HepG2 (cell line): Measurements from ENCODE around the gene NABP2. TPM values are rescaled to one million over a fixed set of nuclear protein-coding genes. Genes with fewer than 3 reads are reported as not detected.

Source experiments
- MIER3 ChIP-seq: IDR thresholded peaks from 2 replicates; pipeline ENCODE4 v1.6.1; 2016; ENCODE audit warnings: missing compliant biosample characterization, borderline replicate concordance
- NFATC3 ChIP-seq: sonication (generic); formaldehyde crosslinking; IDR thresholded peaks from 2 replicates; pipeline ENCODE4 v1.5.1; 2020; ENCODE audit warnings: mild to moderate bottlenecking, missing genetic modification reagents
- NFYC ChIP-seq: IDR thresholded peaks from 2 replicates; pipeline ENCODE4 v1.6.1; 2016; ENCODE audit warnings: missing genetic modification reagents, missing compliant biosample characterization
- PHF5A ChIP-seq: IDR thresholded peaks from one replicate; pipeline ENCODE4 v1.6.1; 2018; ENCODE audit warnings: low read depth, missing genetic modification reagents; ENCODE audit not compliant: unreplicated experiment
- PRMT3 ChIP-seq: sonication (generic); formaldehyde crosslinking; IDR thresholded peaks from 2 replicates; pipeline ENCODE4 v1.8.1; 2022; ENCODE audit warnings: low read depth, mild to moderate bottlenecking, moderate library complexity, missing genetic modification reagents, borderline replicate concordance
- SIN3B ChIP-seq: fragments of 150-350 bp; IDR thresholded peaks from 2 replicates; pipeline ENCODE4 v1.6.1; 2014; ENCODE audit warnings: low read length
- SNRNP70 ChIP-seq: fragments of 200-400 bp; formaldehyde crosslinking; IDR thresholded peaks from 2 replicates; pipeline ENCODE4 v1.6.1; 2017; ENCODE audit warnings: mild to moderate bottlenecking, low read depth, low read length, moderate library complexity
- ZBTB20 ChIP-seq: sonication (generic); formaldehyde crosslinking; IDR thresholded peaks from 2 replicates; pipeline ENCODE4 v1.8.1; 2023; ENCODE audit warnings: missing genetic modification reagents, low read depth, mild to moderate bottlenecking, borderline replicate concordance
- ZKSCAN5 ChIP-seq: sonication (generic); formaldehyde crosslinking; IDR thresholded peaks from 2 replicates; pipeline ENCODE4 v1.5.1; 2020; ENCODE audit warnings: mild to moderate bottlenecking, missing genetic modification reagents
- ZNF143 ChIP-seq: sonication (generic); formaldehyde crosslinking; IDR thresholded peaks from 2 replicates; pipeline ENCODE4 v1.4.0; 2020; ENCODE audit warnings: missing genetic modification reagents
- ZNF281 ChIP-seq: sonication (generic); formaldehyde crosslinking; IDR thresholded peaks from 2 replicates; pipeline ENCODE4 v1.4.0; 2020; ENCODE audit warnings: missing genetic modification reagents, borderline replicate concordance
- ZNF512 ChIP-seq: sonication (generic); formaldehyde crosslinking; IDR thresholded peaks from 2 replicates; pipeline ENCODE4 v1.4.0; 2020; ENCODE audit warnings: mild to moderate bottlenecking, missing genetic modification reagents
- ZNF567 ChIP-seq: sonication (generic); formaldehyde crosslinking; IDR thresholded peaks from 2 replicates; pipeline ENCODE4 v1.8.1; 2023; ENCODE audit warnings: mild to moderate bottlenecking, missing genetic modification reagents, borderline replicate concordance
- polyA plus RNA-seq, 8 experiments: library from polyadenylated mRNA; depleted of rRNA in 3 of 8; stranded (reverse) in 7 of 8; unstranded in 1 of 8; fragments of >200 nt; fragmentation: Illumina TruSeq in 4 of 8; extraction: Trizol in 4 of 8; gene quantifications; 2 replicates each; pipeline versions ENCODE4 v1.2.1 to v1.2.3, GENCODE V29; 2011 to 2016; ENCODE audit warnings: low read depth in 4 of 8, missing spikeins in 1 of 8, mixed read lengths in 1 of 8; ENCODE audit not compliant: insufficient read depth in 1 of 8
- total RNA-seq, 5 experiments: library from RNA; depleted of rRNA; stranded (reverse); fragments of >200 nt; fragmentation: Illumina TruSeq; extraction: Trizol; gene quantifications; 2 replicates each; pipeline ENCODE4 v1.2.3, GENCODE V29; 2016; ENCODE audit warnings: low read depth in 1 of 5
- TF ChIP-seq, protein P1 (sequence below): sonication (generic); formaldehyde crosslinking; IDR thresholded peaks from 2 replicates; pipeline ENCODE4 v1.8.0; 2022; ENCODE audit warnings: mild to moderate bottlenecking, missing genetic modification reagents, moderate library complexity
- TF ChIP-seq, protein P2 (sequence below): fragments of 450-650 bp; IDR thresholded peaks from 2 replicates; pipeline ENCODE4 v1.6.1; 2016
- TF ChIP-seq, protein P3 (sequence below): sonication (generic); formaldehyde crosslinking; IDR thresholded peaks from 2 replicates; pipeline ENCODE4 v1.5.0; 2020; ENCODE audit warnings: missing genetic modification reagents
- TF ChIP-seq, protein P4 (sequence below): sonication (generic); formaldehyde crosslinking; IDR thresholded peaks from 2 replicates; pipeline ENCODE4 v1.9.0; 2022; ENCODE audit warnings: missing genetic modification reagents, mild to moderate bottlenecking, borderline replicate concordance

Gene NABP2
- total and polyA plus RNA-seq, 2 of the 13 experiments (the other 11 are each of a cell fraction or from before 2014, with no cell fraction given) = 33.2 to 35.5 TPM

DNA sequence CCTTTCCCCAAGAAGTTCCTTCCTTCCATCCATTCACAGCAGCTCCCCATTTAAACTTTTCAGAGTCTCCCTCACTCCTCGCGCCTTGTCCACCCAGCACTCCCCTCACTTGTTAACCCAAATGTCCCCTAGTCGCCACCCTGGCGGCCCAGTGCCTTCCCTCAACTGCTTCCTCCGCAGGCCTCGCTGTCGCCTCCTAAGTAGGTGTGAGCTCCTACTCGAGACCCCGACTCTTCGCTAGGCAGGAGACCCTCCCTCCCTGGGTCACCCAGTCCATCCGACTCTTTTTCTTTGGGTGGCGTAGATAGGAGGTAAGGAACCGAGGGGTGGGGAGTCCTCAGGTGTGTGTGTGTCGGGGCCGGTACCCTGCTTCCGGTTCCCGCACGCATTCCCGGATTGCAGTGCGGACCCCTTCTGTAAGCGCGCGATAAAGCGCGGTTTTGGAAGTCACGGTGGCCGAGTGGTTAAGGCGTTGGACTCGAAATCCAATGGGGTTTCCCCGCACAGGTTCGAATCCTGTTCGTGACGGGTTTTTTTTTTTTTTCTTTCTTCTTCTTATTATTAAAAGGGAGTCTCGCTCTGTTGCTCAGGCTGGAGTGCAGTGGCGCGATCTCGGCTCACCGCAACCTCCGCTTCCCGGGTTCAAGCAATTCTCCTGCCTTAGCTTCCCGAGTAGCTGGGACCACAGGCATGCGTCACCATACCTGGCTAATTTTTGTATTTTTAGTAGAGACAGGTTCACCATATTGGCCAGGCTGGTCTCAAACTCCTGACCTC, 34.0 kb upstream of the NABP2 start (continued):
- TF ChIP-seq MIER3 (CRISPR knock-in tag) (peak; percentile 65; the same call in 1 of the 2 replicates), ZNF512 (CRISPR knock-in tag) (0 out of 2 replicates have a peak, but pooled peaks have one; percentile 24), SIN3B (no peak), ZKSCAN5 (CRISPR knock-in tag) (peak; percentile 50; the same call in 1 of the 2 replicates), ZNF143 (peak; percentile 30; the same call in 1 of the 2 replicates), NFYC (CRISPR knock-in tag) (peak; percentile 21; the same call in 1 of the 2 replicates), PRMT3 (CRISPR knock-in tag) (no peak), PHF5A (CRISPR knock-in tag) (no peak), SNRNP70 (no peak), NFATC3 (peak; percentile 48; the same call in 1 of the 2 replicates), ZBTB20 (CRISPR knock-in tag) (no peak; the same call in 1 of the 2 replicates), ZNF567 (CRISPR knock-in tag) (0 out of 2 replicates have a peak, but pooled peaks have one; percentile 74), ZNF281 (CRISPR knock-in tag) (no peak)
- TF ChIP-seq, protein P1, sequence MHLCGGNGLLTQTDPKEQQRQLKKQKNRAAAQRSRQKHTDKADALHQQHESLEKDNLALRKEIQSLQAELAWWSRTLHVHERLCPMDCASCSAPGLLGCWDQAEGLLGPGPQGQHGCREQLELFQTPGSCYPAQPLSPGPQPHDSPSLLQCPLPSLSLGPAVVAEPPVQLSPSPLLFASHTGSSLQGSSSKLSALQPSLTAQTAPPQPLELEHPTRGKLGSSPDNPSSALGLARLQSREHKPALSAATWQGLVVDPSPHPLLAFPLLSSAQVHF (CRISPR knock-in tag) = peak; percentile 21; the same call in 1 of the 2 replicates
- TF ChIP-seq, protein P2, sequence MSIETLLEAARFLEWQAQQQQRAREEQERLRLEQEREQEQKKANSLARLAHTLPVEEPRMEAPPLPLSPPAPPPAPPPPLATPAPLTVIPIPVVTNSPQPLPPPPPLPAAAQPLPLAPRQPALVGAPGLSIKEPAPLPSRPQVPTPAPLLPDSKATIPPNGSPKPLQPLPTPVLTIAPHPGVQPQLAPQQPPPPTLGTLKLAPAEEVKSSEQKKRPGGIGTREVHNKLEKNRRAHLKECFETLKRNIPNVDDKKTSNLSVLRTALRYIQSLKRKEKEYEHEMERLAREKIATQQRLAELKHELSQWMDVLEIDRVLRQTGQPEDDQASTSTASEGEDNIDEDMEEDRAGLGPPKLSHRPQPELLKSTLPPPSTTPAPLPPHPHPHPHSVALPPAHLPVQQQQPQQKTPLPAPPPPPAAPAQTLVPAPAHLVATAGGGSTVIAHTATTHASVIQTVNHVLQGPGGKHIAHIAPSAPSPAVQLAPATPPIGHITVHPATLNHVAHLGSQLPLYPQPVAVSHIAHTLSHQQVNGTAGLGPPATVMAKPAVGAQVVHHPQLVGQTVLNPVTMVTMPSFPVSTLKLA = no peak
- TF ChIP-seq, protein P3, sequence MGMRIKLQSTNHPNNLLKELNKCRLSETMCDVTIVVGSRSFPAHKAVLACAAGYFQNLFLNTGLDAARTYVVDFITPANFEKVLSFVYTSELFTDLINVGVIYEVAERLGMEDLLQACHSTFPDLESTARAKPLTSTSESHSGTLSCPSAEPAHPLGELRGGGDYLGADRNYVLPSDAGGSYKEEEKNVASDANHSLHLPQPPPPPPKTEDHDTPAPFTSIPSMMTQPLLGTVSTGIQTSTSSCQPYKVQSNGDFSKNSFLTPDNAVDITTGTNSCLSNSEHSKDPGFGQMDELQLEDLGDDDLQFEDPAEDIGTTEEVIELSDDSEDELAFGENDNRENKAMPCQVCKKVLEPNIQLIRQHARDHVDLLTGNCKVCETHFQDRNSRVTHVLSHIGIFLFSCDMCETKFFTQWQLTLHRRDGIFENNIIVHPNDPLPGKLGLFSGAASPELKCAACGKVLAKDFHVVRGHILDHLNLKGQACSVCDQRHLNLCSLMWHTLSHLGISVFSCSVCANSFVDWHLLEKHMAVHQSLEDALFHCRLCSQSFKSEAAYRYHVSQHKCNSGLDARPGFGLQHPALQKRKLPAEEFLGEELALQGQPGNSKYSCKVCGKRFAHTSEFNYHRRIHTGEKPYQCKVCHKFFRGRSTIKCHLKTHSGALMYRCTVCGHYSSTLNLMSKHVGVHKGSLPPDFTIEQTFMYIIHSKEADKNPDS (CRISPR knock-in tag) = no peak
- TF ChIP-seq, protein P4, sequence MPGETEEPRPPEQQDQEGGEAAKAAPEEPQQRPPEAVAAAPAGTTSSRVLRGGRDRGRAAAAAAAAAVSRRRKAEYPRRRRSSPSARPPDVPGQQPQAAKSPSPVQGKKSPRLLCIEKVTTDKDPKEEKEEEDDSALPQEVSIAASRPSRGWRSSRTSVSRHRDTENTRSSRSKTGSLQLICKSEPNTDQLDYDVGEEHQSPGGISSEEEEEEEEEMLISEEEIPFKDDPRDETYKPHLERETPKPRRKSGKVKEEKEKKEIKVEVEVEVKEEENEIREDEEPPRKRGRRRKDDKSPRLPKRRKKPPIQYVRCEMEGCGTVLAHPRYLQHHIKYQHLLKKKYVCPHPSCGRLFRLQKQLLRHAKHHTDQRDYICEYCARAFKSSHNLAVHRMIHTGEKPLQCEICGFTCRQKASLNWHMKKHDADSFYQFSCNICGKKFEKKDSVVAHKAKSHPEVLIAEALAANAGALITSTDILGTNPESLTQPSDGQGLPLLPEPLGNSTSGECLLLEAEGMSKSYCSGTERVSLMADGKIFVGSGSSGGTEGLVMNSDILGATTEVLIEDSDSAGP (CRISPR knock-in tag) = no peak; the same call in 1 of the 2 replicates
